Esophagus (tissue), 2 donors: ENCODE measurements around the gene TMPRSS12. TPM values are rescaled to one million over a fixed set of nuclear protein-coding genes. Genes with fewer than 3 reads are reported as not detected.
"Not testable (repeated sequence)": the region's sequence is repeated elsewhere in the genome, so short reads cannot be mapped to it uniquely, and the experiment has no call there.

Experiments
- H3K27ac ChIP-seq, 2 donors: one replicate each; pipeline ENCODE4 v1.5.1; 2013; ENCODE audit warnings: low read depth in 2 of 2, mild to moderate bottlenecking in 2 of 2, inconsistent platforms in 1 of 2, low read length in 1 of 2, moderate library complexity in 1 of 2
- H3K27me3 ChIP-seq, 2 donors: one replicate each; pipeline ENCODE4 v1.6.1; 2013; ENCODE audit warnings: low read length in 2 of 2, control low read depth in 1 of 2, mild to moderate bottlenecking in 1 of 2; ENCODE audit not compliant: insufficient read depth in 2 of 2, control insufficient read depth in 1 of 2
- H3K36me3 ChIP-seq, 2 donors: one replicate each; pipeline ENCODE4 v1.6.1; 2013; ENCODE audit warnings: low read length in 1 of 2; ENCODE audit not compliant: control insufficient read depth in 2 of 2, insufficient read depth in 2 of 2
- H3K4me1 ChIP-seq, 2 donors: one replicate each; pipeline ENCODE4 v1.6.1; 2013; ENCODE audit warnings: low read length in 1 of 2; ENCODE audit not compliant: control insufficient read depth in 2 of 2, insufficient read depth in 2 of 2
- H3K4me3 ChIP-seq, 2 donors: one replicate each; pipeline ENCODE4 v1.5.1; 2013; ENCODE audit warnings: low read length in 2 of 2, mild to moderate bottlenecking in 2 of 2, low read depth in 1 of 2, moderate library complexity in 1 of 2
- H3K9me3 ChIP-seq, 2 donors: one replicate each; pipeline ENCODE4 v1.6.1; 2013; ENCODE audit warnings: mild to moderate bottlenecking in 2 of 2, low read depth in 1 of 2, low read length in 1 of 2, moderate library complexity in 1 of 2; ENCODE audit not compliant: control insufficient read depth in 2 of 2, insufficient read depth in 1 of 2
- WGBS, 2 donors: extraction: QIAGEN DNeasy Blood & Tissue Kit; methylation state at CpG; one replicate each; pipeline ENCODE4 v1.1.7; 2013; 5-methylcytosine and 5-hydroxymethylcytosine counted together
- polyA plus RNA-seq, 2 donors: library from polyadenylated mRNA; stranded (reverse); fragments of 200-250 nt; gene quantifications; one replicate each; pipeline ENCODE4 v1.2.3, GENCODE V29; 2013
- donor health status: healthy with polysubstance abuse.
- donor health status: Bipolar disorder and iron deficiency.

TMPRSS12 gene
- polyA plus RNA-seq, 2 donors: 0.04 TPM; not detected in 1

DNA sequence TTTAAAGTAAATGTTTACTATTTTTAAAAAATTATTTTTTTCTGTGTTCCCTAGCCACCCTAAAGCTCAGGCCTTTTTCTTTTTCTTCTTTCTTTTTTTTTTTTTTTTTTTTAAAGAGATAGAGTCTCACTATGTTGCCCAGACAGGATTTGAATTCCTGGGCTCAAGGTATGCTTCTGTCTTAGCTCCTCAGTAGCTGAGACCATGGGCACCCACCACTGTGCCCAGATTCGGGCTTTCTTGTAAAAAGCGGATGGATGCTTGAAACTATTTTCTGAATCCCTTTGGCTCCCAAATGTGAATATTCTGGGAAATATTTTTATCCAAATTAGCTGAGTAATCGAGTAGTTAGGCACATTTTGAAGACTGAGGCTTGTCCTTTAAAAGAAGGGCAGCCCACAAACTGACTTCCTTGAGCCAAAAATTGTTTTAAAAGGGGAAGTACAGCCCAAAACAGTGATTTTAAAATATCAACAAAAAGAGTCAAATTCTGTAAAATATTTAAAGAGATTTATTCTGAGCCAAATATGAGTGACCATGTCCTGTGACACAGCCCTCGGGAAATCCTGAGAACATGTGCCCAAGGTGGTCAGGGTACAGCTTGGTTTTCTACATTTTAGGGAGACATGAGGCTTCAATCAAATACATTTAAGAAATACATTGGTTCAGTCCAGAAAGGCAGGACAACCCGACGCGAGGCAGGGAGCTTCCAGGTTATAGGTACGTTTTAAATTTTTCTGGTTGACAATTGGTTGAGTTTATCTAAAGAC lies 80.8 kb downstream of the TMPRSS12 start:
- Histone ChIP-seq H3K36me3 (peaks cover 0 to 3% of the 10 kb centered on the region in 2 donors), H3K27ac (peak overlapping the region; percentile 78 to 93), H3K4me1 (peaks cover 3 to 4% of the 10 kb centered on the region in 2 donors), H3K27me3 (no peaks in the 10 kb centered on the region), H3K9me3 (no peaks in the 10 kb centered on the region), H3K4me3 (peak overlapping the region in 1 of 2 donors; percentile 65)
- 21 to 25% methylated on average over 8 of the region's 8 CpGs for WGBS, 2 donors

DNA sequence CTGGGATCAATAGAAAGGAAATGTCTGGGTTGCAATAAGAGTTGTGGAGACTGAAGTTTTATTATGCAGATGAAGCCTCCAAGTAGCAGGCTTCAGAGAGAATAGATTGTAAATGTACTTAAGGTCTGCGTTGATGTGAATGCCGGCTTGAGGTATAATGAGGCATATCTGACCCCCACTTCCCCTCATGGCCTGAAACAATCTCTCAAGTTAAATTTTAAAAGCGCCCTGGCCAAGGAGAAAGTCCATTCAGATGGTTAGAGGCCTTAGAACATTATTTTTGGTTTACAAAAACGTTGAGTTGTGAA lies 81.4 kb downstream of the TMPRSS12 start:
- peaks cover 3 to 4% of the 10 kb centered on the region in 2 donors for H3K4me1 ChIP-seq
- no peaks in the 10 kb centered on the region for H3K27me3 ChIP-seq
- no peaks in the 10 kb centered on the region for H3K9me3 ChIP-seq
- peak overlapping the region in 1 of 2 donors; percentile 65 for H3K4me3 ChIP-seq
- H3K36me3 ChIP-seq: peaks cover 0 to 3% of the 10 kb centered on the region in 2 donors
- 0 to 3% methylated on average over 4 of the region's 4 CpGs for WGBS, 2 donors
- peak overlapping the region; percentile 75 to 93 for H3K27ac ChIP-seq

- peaks cover 3 to 4% of the 10 kb centered on the region in 2 donors for H3K4me1 ChIP-seq
- WGBS, 2 donors: 3 to 7% methylated on average over 13 of the region's 13 CpGs
Observed at GRCh38 chr12:50924439-50925341, 82.0 kb downstream of the TMPRSS12 start.

GRCh38 chr12:50925342-50925651 lies 82.6 kb downstream of the TMPRSS12 start:
- Histone ChIP-seq H3K4me3 (peak overlapping the region; percentile 60 to 65), H3K36me3 (peaks cover under 1 to 3% of the 10 kb centered on the region in 2 donors), H3K27me3 (no peaks in the 10 kb centered on the region), H3K9me3 (no peaks in the 10 kb centered on the region), H3K27ac (peak overlapping the region; percentile 86 to 93), H3K4me1 (peaks cover 3 to 4% of the 10 kb centered on the region in 2 donors)
- 8 to 10% methylated on average over 7 of the region's 7 CpGs for WGBS, 2 donors

More at GRCh38 chr12:50924439-50925341, 82.0 kb downstream of the TMPRSS12 start:
- peak overlapping the region; percentile 60 to 65 for H3K4me3 ChIP-seq
- peaks cover 0 to 3% of the 10 kb centered on the region in 2 donors for H3K36me3 ChIP-seq
- peak overlapping the region; percentile 86 to 93 for H3K27ac ChIP-seq
- H3K27me3 ChIP-seq: no peaks in the 10 kb centered on the region
- H3K9me3 ChIP-seq: no peaks in the 10 kb centered on the region

GRCh38 chr12:50925920-50926319 lies 83.2 kb downstream of the TMPRSS12 start:
- no peaks in the 10 kb centered on the region for H3K9me3 ChIP-seq
- no peaks in the 10 kb centered on the region for H3K27me3 ChIP-seq
- H3K4me1 ChIP-seq: peaks cover 3 to 4% of the 10 kb centered on the region in 2 donors
- H3K36me3 ChIP-seq: peaks cover 3 to 4% of the 10 kb centered on the region in 2 donors
- WGBS, 2 donors: 28 to 29% methylated on average over 1 of the region's 1 CpG
- H3K27ac ChIP-seq: no peak overlapping the region
- H3K4me3 ChIP-seq: peak overlapping the region; percentile 18 to 65

GRCh38 chr12:50926415-50926814 lies 83.7 kb downstream of the TMPRSS12 start:
- Histone ChIP-seq H3K4me1 (peaks cover 3 to 4% of the 10 kb centered on the region in 2 donors), H3K36me3 (peaks cover 3 to 4% of the 10 kb centered on the region in 2 donors), H3K4me3 (peak overlapping the region in 1 of 2 donors; percentile 65), H3K27me3 (no peaks in the 10 kb centered on the region), H3K27ac (no peak overlapping the region), H3K9me3 (no peaks in the 10 kb centered on the region)
- WGBS, 2 donors: 25 to 26% methylated on average over 1 of the region's 1 CpG

DNA sequence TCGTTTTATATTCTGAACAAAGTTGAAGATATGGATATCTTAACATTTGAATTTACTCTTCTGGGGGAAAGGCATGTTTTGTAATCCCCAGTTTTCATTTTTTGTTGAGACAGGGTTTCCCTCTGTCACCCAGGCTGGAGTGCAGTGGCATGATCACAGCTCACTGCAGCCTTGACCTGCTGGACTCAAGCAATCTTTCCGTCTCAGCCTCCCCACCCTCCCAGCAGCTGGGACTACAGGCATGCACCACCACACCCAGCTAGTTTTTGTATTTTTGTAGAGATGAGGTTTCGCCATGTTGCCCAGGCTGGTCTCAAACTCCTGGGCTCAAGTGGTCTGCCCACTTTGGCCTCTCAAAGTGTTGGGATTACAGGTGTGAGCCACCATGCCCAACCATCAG lies 84.2 kb downstream of the TMPRSS12 start:
- not testable (repeated sequence) for H3K4me1 ChIP-seq, H3K27me3 ChIP-seq, H3K9me3 ChIP-seq, H3K36me3 ChIP-seq
- Histone ChIP-seq H3K4me3 (peak overlapping the region; percentile 47 to 65), H3K27ac (peak overlapping the region in 1 of 2 donors; percentile 44)
- whole genome bisulfite sequencing, 2 donors: 18 to 21% methylated on average over 3 of the region's 3 CpGs

DNA sequence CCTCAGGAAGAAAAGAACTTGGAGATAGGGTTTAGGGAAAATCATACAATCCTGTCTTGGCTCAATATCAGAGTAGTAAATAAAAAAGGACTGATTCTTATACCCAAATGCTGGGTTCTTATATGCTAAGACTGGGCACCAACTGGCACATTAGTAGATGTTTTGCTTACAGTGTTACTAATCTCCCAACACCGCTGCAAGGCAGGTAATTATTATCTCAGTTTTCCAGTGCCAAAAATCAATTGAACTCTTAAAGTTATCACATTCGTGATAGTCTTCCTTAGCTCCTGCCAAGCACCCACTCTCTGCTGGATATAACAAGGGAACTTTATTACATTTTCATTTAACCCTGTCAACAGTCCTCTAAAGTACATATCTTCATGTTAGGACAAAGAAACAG lies 84.6 kb downstream of the TMPRSS12 start:
- Histone ChIP-seq H3K27me3 (no peaks in the 10 kb centered on the region), H3K9me3 (no peaks in the 10 kb centered on the region), H3K4me3 (peak overlapping the region; percentile 47 to 65), H3K27ac (peak overlapping the region in 1 of 2 donors; percentile 44), H3K36me3 (peaks cover 3 to 4% of the 10 kb centered on the region in 2 donors), H3K4me1 (peaks cover 2 to 3% of the 10 kb centered on the region in 2 donors)
- WGBS, 2 donors: 14 to 15% methylated on average over 2 of the region's 2 CpGs

DNA sequence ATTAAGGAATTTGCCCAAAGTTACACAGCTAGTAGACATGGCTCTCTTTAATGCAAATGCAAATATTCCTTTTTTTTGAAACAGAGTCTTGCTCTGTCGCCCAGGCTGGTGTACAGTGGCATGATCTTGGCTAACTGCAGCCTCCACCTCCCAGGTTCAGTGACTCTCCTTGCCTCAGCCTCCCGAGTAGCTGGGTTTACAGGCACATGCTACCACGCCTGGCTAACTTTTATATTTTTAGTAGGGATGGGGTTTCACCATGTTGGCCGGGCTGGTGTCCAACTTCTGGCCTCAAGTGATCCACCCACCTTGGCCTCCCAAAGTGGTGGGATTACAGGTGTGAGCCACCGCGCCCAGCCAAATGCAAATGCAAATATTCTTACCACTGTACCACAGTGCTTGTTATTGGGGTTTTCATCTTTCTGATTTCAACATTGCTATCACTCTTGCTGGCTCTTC lies 85.1 kb downstream of the TMPRSS12 start:
- Histone ChIP-seq H3K9me3 (no peaks in the 10 kb centered on the region), H3K4me3 (peak overlapping the region; percentile 28 to 65), H3K27me3 (no peaks in the 10 kb centered on the region), H3K4me1 (peaks cover 2 to 3% of the 10 kb centered on the region in 2 donors), H3K27ac (no peak overlapping the region), H3K36me3 (peaks cover 3 to 4% of the 10 kb centered on the region in 2 donors)
- WGBS, 2 donors: 63 to 67% methylated on average over 6 of the region's 6 CpGs
